GM12873 (cell line): ENCODE results near the gene RAB22A.

Experiments
- TF ChIP-seq, protein P1 (sequence below): IDR thresholded peaks from 2 replicates; pipeline ENCODE4 v1.5.1; 2012; ENCODE audit warnings: low read depth, mild to moderate bottlenecking, moderate library complexity, low read length, control low read depth; ENCODE audit not compliant: insufficient read depth; ENCODE audit errors: missing control alignments

RAB22A gene

DNA sequence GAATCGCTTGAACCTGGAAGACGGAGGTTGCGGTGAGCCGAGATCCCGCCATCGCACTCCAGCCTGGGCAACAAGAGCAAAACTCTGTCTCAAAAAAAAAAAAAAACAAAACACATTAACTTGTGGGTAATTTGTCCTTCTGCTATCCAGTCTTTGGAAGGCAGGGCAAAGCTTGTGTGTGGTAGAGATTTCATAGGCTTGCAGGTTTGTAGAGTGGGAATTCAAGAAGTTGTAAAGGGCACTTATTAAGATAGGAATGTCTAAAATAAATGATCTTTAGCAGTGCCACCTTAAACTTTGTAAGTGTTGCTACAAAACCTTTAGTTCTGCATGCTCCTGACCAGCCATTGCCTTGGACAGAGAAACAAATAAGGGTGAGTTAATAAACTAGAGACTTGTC lies 87.9 kb downstream of the RAB22A start:
- TF ChIP-seq, protein P1, sequence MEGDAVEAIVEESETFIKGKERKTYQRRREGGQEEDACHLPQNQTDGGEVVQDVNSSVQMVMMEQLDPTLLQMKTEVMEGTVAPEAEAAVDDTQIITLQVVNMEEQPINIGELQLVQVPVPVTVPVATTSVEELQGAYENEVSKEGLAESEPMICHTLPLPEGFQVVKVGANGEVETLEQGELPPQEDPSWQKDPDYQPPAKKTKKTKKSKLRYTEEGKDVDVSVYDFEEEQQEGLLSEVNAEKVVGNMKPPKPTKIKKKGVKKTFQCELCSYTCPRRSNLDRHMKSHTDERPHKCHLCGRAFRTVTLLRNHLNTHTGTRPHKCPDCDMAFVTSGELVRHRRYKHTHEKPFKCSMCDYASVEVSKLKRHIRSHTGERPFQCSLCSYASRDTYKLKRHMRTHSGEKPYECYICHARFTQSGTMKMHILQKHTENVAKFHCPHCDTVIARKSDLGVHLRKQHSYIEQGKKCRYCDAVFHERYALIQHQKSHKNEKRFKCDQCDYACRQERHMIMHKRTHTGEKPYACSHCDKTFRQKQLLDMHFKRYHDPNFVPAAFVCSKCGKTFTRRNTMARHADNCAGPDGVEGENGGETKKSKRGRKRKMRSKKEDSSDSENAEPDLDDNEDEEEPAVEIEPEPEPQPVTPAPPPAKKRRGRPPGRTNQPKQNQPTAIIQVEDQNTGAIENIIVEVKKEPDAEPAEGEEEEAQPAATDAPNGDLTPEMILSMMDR, result no peak

GRCh38 chr20:58398254-58398653 lies 88.7 kb downstream of the RAB22A start:
- TF ChIP-seq, protein P1, result no peak

- TF ChIP-seq, protein P1, result no peak
Observed at GRCh38 chr20:58399926-58400325, 90.4 kb downstream of the RAB22A start.

GRCh38 chr20:58401162-58401561 lies 91.6 kb downstream of the RAB22A start:
- TF ChIP-seq, protein P1, result no peak

- TF ChIP-seq, protein P1, result no peak
Observed at GRCh38 chr20:58402305-58402704, 92.8 kb downstream of the RAB22A start.

DNA sequence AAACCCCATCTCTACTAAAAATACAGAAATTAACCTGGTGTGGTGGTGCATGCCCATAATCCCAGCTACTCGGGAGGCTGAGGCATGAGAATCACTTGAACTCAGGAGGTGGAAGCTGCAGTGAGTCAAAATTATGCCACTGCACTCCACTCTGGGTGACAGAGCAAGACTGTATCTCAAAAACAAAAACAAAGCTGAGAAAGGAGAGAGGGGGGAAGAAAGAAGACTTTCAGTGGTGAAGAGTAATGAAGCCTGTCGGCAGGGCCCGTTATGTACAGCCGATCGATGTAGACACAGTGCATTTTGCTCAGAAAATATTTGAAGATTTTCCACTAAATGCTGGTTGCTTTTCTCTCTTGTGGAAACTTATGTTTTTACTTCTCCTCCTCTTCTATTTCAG lies 93.3 kb downstream of the RAB22A start:
- TF ChIP-seq, protein P1, result no peak

GRCh38 chr20:58403272-58403671 lies 93.8 kb downstream of the RAB22A start:
- TF ChIP-seq, protein P1, result no peak
